HCT116 (cell line): ENCODE measurements around the gene TRIP13. TPM values are rescaled to one million over a fixed set of nuclear protein-coding genes. Genes with fewer than 3 reads are reported as not detected.

Experiments used
- ATAC-seq: fragments of 200-7000 bp; cut with Tn5 transposase; 2 replicates; pipeline ENCODE4 v1.9.1; 2020; ENCODE audit warnings: mild to moderate bottlenecking, moderate library complexity
- BruUV-seq: library from RNA; stranded (reverse); fragments of 400-500 nt; replicated peaks from 2 replicates; lab custom pipeline; 2021; lab: Mats Ljungman, UMichigan
- CTCF ChIA-PET: fragments of 300-600 bp; sonication (Branson Sonifier 250); formaldehyde crosslinking; loops from one replicate; lab custom pipeline; 2021; ENCODE audit warnings: antibody characterized with exemption; lab: Charles Lee
- POLR2A ChIA-PET: fragments of 300-600, 350-600 bp; sonication (Branson Sonifier 250); formaldehyde crosslinking; loops from one replicate; lab custom pipeline; 2021; ENCODE audit warnings: antibody characterized with exemption; lab: Charles Lee
- RAD21 ChIA-PET, 2 experiments: fragments of 300-600 bp; sonication (Branson Sonifier 250); formaldehyde crosslinking; loops; one replicate each; lab custom pipeline; 2023; ENCODE audit warnings: low total read pairs in 2 of 2; ENCODE audit not compliant: uncharacterized antibody in 2 of 2, unreplicated experiment in 2 of 2, low non-redundant PET in 1 of 2; lab: Charles Lee
- DNase-seq: peaks from one replicate; pipeline ENCODE4 v3.0.0-alpha.2; 2010; ENCODE audit warnings: low read depth, low spot score
- H2AFZ ChIP-seq: fragments of 200-600 bp; shearing (Covaris generic), sonication (generic); 2 replicates; pipeline ENCODE4 v1.6.1; 2017; ENCODE audit warnings: low read depth, mixed run types, mixed read lengths, antibody characterized with exemption, low read length; ENCODE audit not compliant: poor library complexity, severe bottlenecking
- H3K27ac ChIP-seq: 2 replicates; pipeline ENCODE4 v1.5.1; 2012; ENCODE audit warnings: low read depth, low read length
- H3K27me3 ChIP-seq: fragments of 200-600 bp; sonication (generic); 2 replicates; pipeline ENCODE4 v1.6.1; 2016; ENCODE audit warnings: mixed run types, low read length, mixed read lengths; ENCODE audit not compliant: insufficient read depth
- H3K36me3 ChIP-seq, 2 experiments: fragments of 200-500 bp in 1 of 2; fragments of 200-600 bp in 1 of 2; sonication (Bioruptor generic) in 1 of 2; sonication (generic) in 1 of 2; 2 replicates each; pipeline versions ENCODE4 v1.5.1 to v1.6.1; 2014 to 2016; ENCODE audit warnings: low read length in 2 of 2, inconsistent platforms in 1 of 2, mixed read lengths in 1 of 2, mixed run types in 1 of 2; ENCODE audit not compliant: insufficient read depth in 2 of 2, control insufficient read depth in 1 of 2
- H3K4me1 ChIP-seq, 2 experiments: fragments of 200-600 bp in 1 of 2; sonication (generic) in 1 of 2; 2 replicates each; pipeline versions ENCODE4 v1.5.1 to v1.6.1; 2012 to 2017; ENCODE audit warnings: low read length in 2 of 2, inconsistent platforms in 1 of 2, mild to moderate bottlenecking in 1 of 2, mixed read lengths in 1 of 2, mixed run types in 1 of 2, moderate library complexity in 1 of 2; ENCODE audit not compliant: insufficient read depth in 2 of 2, control insufficient read depth in 1 of 2
- H3K4me2 ChIP-seq: fragments of 200-600 bp; sonication (generic); 2 replicates; pipeline ENCODE4 v1.6.1; 2017; ENCODE audit warnings: mixed run types, low read length, mixed read lengths
- H3K4me3 ChIP-seq, 2 experiments: fragments of 200-600 bp in 1 of 2; sonication (generic) in 1 of 2; replicated peaks in 1 of 2; 2 replicates each; pipeline ENCODE4 v1.5.1; 2011 to 2016; ENCODE audit warnings: low read length in 2 of 2, control low read depth in 1 of 2, low read depth in 1 of 2, mild to moderate bottlenecking in 1 of 2, mixed read lengths in 1 of 2, mixed run types in 1 of 2
- H3K79me2 ChIP-seq: fragments of 200-600 bp; sonication (generic); 2 replicates; pipeline ENCODE4 v1.6.1; 2017; ENCODE audit warnings: mild to moderate bottlenecking, mixed run types, low read length, moderate library complexity, mixed read lengths; ENCODE audit not compliant: insufficient read depth
- H3K9ac ChIP-seq: fragments of 200-600 bp; sonication (generic); 2 replicates; pipeline ENCODE4 v1.6.1; 2016; ENCODE audit warnings: low read length, mixed read lengths
- H3K9me2 ChIP-seq: fragments of 200-600 bp; sonication (generic), shearing (Covaris generic); 2 replicates; pipeline ENCODE4 v1.6.1; 2017; ENCODE audit warnings: mixed run types, mild to moderate bottlenecking, moderate library complexity; ENCODE audit not compliant: insufficient read depth
- H3K9me3 ChIP-seq, 2 experiments: fragments of 200-500 bp in 1 of 2; fragments of 200-600 bp in 1 of 2; sonication (Bioruptor generic) in 1 of 2; sonication (generic) in 1 of 2; 2 replicates each; pipeline ENCODE4 v1.6.1; 2014 to 2017; ENCODE audit warnings: low read length in 2 of 2, mixed read lengths in 2 of 2, inconsistent platforms in 1 of 2, low read depth in 1 of 2, mild to moderate bottlenecking in 1 of 2, mixed run types in 1 of 2, moderate library complexity in 1 of 2; ENCODE audit not compliant: control insufficient read depth in 1 of 2, insufficient read depth in 1 of 2
- H4K20me1 ChIP-seq: fragments of 200-600 bp; sonication (generic), shearing (Covaris generic); 2 replicates; pipeline ENCODE4 v1.6.1; 2017; ENCODE audit warnings: mixed run types, mild to moderate bottlenecking, moderate library complexity; ENCODE audit not compliant: insufficient read depth
- ATF3 ChIP-seq: IDR thresholded peaks from 2 replicates; pipeline ENCODE4 v1.6.1; 2012
- CBX3 ChIP-seq: IDR thresholded peaks from 2 replicates; pipeline ENCODE4 v1.6.1; 2012; ENCODE audit warnings: low read depth
- CEBPB ChIP-seq: IDR thresholded peaks from 2 replicates; pipeline ENCODE4 v1.6.1; 2012; ENCODE audit warnings: low read depth
- MAX ChIP-seq: IDR thresholded peaks from 2 replicates; pipeline ENCODE4 v1.6.1; 2012
- TCF7L2 ChIP-seq: IDR thresholded peaks from 2 replicates; pipeline ENCODE4 v1.7.0; 2011; ENCODE audit warnings: borderline replicate concordance, inconsistent platforms; ENCODE audit not compliant: insufficient read depth, insufficient read length; ENCODE audit errors: extremely low read depth
- YY1 ChIP-seq: IDR thresholded peaks from 2 replicates; pipeline ENCODE4 v1.6.1; 2011; ENCODE audit warnings: low read length, low read depth, moderate library complexity, mild to moderate bottlenecking; ENCODE audit not compliant: insufficient replicate concordance; ENCODE audit errors: extremely low read depth
- ZBTB33 ChIP-seq: IDR thresholded peaks from 2 replicates; pipeline ENCODE4 v1.6.1; 2011; ENCODE audit warnings: mild to moderate bottlenecking, low read length, moderate library complexity; ENCODE audit not compliant: insufficient replicate concordance; ENCODE audit errors: extremely low read depth
- ZNF274 ChIP-seq: fragments of 200-500 bp; sonication (Bioruptor generic); IDR thresholded peaks from 2 replicates; pipeline ENCODE4 v1.6.1; 2014; ENCODE audit warnings: mild to moderate bottlenecking, low read depth, low read length, inconsistent platforms
- intact Hi-C: fragments of 100-400 bp; cut with micrococcal nuclease; formaldehyde crosslinking; loops from 2 replicates; pipeline ENCODE4 v1.10.0; 2022
- total RNA-seq: library from RNA; stranded (reverse); gene quantifications from one replicate; pipeline ENCODE4 v1.2.1, GENCODE V29; 2021; ENCODE audit not compliant: unreplicated experiment

Gene TRIP13
- total RNA-seq, 1 experiment from 2014 or later: 45.0 TPM

- Histone ChIP-seq H3K27me3 (peaks cover 40% of the 10 kb centered on the region), H4K20me1 (no peaks in the 10 kb centered on the region), H3K27ac (no peak overlapping the region), H3K4me2 (no peak overlapping the region), H3K9me2 (no peaks in the 10 kb centered on the region), H3K9me3 (no peaks in the 10 kb centered on the region), H3K4me3 (no peak overlapping the region), H3K9ac (no peak overlapping the region), H2AFZ (no peak overlapping the region), H3K79me2 (no peaks in the 10 kb centered on the region), H3K4me1 (peaks cover 0 to 5% of the 10 kb centered on the region in 2 experiments; a peak in 2 of 4 replicates), H3K36me3 (no peaks in the 10 kb centered on the region)
- no peak for TF ChIP-seq YY1
- TF ChIP-seq MAX: no peak
- no peak for TF ChIP-seq ZNF274
- TF ChIP-seq CEBPB: no peak
- TF ChIP-seq CBX3: no peak
- no peak for TF ChIP-seq TCF7L2
- no peak for TF ChIP-seq ZBTB33
- TF ChIP-seq ATF3: no peak
- CTCF ChIA-PET: no interaction called here
- RAD21 ChIA-PET: no interaction called here
- BruUV-seq: no TSS peak
- ATAC-seq (no peak), DNase-seq (no peak)
- POLR2A ChIA-PET: no interaction called here
- intact Hi-C loops: no loop called here
Observed at GRCh38 chr5:963673-964531, 71.2 kb downstream of the TRIP13 start.
